Thyroid gland (tissue), 4 donors: ENCODE measurements around the gene MBD2.

Source experiments
- CTCF ChIP-seq, 6 experiments: fragments of 200-600 bp in 3 of 6; fragments of 450-650 bp in 3 of 6; sonication (generic) in 3 of 6; IDR thresholded peaks; one replicate each; pipeline ENCODE4 v1.5.1; 2016 to 2019; ENCODE audit warnings: antibody characterized with exemption in 6 of 6, mild to moderate bottlenecking in 2 of 6, inconsistent platforms in 1 of 6, moderate library complexity in 1 of 6
- POLR2A ChIP-seq, 2 donors: fragments of 450-650 bp; IDR thresholded peaks; one replicate each; pipeline ENCODE4 v1.6.1; 2017; ENCODE audit warnings: antibody characterized with exemption in 2 of 2, mild to moderate bottlenecking in 2 of 2, moderate library complexity in 1 of 2

DNA sequence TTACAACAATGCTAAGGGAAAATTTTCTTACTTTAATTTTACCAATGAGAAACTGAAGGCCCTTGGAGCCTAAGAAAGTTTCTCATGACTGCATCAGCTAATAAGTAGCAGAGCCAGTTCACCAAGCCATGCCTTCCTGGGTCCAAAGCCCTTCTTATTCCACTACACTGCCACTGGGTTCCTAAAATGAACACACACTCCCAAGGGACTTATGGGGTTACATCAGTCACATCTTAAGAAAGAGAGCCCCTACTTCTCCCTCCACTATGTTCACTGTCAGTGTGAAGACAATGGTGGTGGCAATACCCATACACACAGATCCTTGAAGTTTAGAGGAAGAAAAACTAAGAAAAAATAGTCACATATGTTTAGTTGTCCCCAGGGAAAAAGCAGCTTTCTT, 20.6 kb downstream of the MBD2 start:
- TF ChIP-seq CTCF (IDR thresholded peaks at IDR 0.05): no peak
- no peak for TF ChIP-seq POLR2A (IDR thresholded peaks at IDR 0.05)
